ENCODE results near the gene PLCB4. TPM values are rescaled to one million over a fixed set of nuclear protein-coding genes. Genes with fewer than 3 reads are reported as not detected.

PLCB4 gene
- total RNA-seq, 4 donors from 2014 or later = 3.5 to 30.5 (median 17.5) TPM

- H3K9me3 ChIP-seq = no peaks in the 10 kb centered on the region
- no peaks in the 10 kb centered on the region for H3K4me1 ChIP-seq
- DNase-seq = no peak
- TF ChIP-seq POLR2A (IDR thresholded peaks at IDR 0.05) = no peak
- no peak for TF ChIP-seq CTCF (IDR thresholded peaks at IDR 0.05)
- H3K4me3 ChIP-seq = no peak overlapping the region
- no peaks in the 10 kb centered on the region for H3K27me3 ChIP-seq
- H3K36me3 ChIP-seq = no peaks in the 10 kb centered on the region
- H3K27ac ChIP-seq = no peak overlapping the region
Measured at GRCh38 chr20:9078826-9079731, 10.2 kb downstream of the PLCB4 start.

GRCh38 chr20:9081423-9081966 is 12.6 kb downstream of the PLCB4 start:
- TF ChIP-seq CTCF (IDR thresholded peaks at IDR 0.05) = no peak
- TF ChIP-seq POLR2A (IDR thresholded peaks at IDR 0.05) = no peak
- H3K4me3 ChIP-seq = no peak overlapping the region
- H3K27ac ChIP-seq = no peak overlapping the region
- no peaks in the 10 kb centered on the region for H3K9me3 ChIP-seq
- DNase-seq = no peak
- no peaks in the 10 kb centered on the region for H3K27me3 ChIP-seq
- no peaks in the 10 kb centered on the region for H3K4me1 ChIP-seq
- no peaks in the 10 kb centered on the region for H3K36me3 ChIP-seq

GRCh38 chr20:9082741-9083140 is 13.9 kb downstream of the PLCB4 start:
- Histone ChIP-seq H3K27me3 (no peaks in the 10 kb centered on the region), H3K9me3 (no peaks in the 10 kb centered on the region), H3K4me1 (no peaks in the 10 kb centered on the region), H3K4me3 (no peak overlapping the region), H3K27ac (no peak overlapping the region), H3K36me3 (no peaks in the 10 kb centered on the region)
- no peak for TF ChIP-seq CTCF (IDR thresholded peaks at IDR 0.05)
- DNase-seq = no peak

GRCh38 chr20:9087531-9088217 is 18.8 kb downstream of the PLCB4 start:
- no peak for DNase-seq
- TF ChIP-seq POLR2A (IDR thresholded peaks at IDR 0.05) = no peak
- TF ChIP-seq CTCF (IDR thresholded peaks at IDR 0.05) = no peak
- H3K4me1 ChIP-seq = no peaks in the 10 kb centered on the region

GRCh38 chr20:9088556-9088955 is 19.7 kb downstream of the PLCB4 start:
- Histone ChIP-seq H3K27me3 (no peaks in the 10 kb centered on the region), H3K9me3 (no peaks in the 10 kb centered on the region), H3K4me1 (no peaks in the 10 kb centered on the region), H3K27ac (no peak overlapping the region), H3K36me3 (no peaks in the 10 kb centered on the region), H3K4me3 (no peak overlapping the region)
- no peak for DNase-seq
- no peak for TF ChIP-seq CTCF (IDR thresholded peaks at IDR 0.05)
- TF ChIP-seq POLR2A (IDR thresholded peaks at IDR 0.05) = no peak

More at GRCh38 chr20:9087531-9088217, 18.8 kb downstream of the PLCB4 start:
- Histone ChIP-seq H3K27ac (no peak overlapping the region), H3K27me3 (no peaks in the 10 kb centered on the region), H3K36me3 (no peaks in the 10 kb centered on the region), H3K4me3 (no peak overlapping the region), H3K9me3 (no peaks in the 10 kb centered on the region)
